ENCODE measurements around the gene IL11RA.
"Not testable (repeated sequence)": the region's sequence is repeated elsewhere in the genome, so short reads cannot be mapped to it uniquely, and the experiment has no call there.

The IL11RA gene

DNA sequence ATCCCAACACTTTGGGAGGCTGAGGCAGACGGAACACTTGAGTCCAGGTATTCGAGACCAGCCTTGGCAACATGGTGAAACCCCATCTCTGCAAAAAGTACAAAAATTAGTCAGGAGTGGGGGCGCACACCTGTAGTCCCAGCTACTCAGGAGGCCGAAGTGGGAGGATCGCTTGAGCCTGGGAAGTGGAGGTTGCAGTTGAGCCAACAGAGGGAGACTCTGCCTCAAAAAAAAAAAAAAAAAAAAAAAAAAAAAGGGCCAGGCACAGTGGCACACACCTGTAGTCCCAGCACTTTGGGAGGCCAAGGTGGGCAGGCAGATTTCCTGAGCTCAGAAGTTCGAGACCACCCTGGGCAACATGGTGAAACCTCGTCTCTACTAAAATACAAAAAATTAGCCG lies 12.7 kb upstream of the IL11RA start:
- peaks cover 2 to 26% (median 25%) of the 10 kb centered on the region in 5 donors for H3K4me1 ChIP-seq (ENCODE audit: control insufficient read depth in 5 of 5, insufficient read depth in 5 of 5, low read length in 5 of 5)
- H3K27me3 ChIP-seq (ENCODE audit: control insufficient read depth in 5 of 5, insufficient read depth in 4 of 5, low read length in 5 of 5); H3K9me3 ChIP-seq (ENCODE audit: control insufficient read depth in 5 of 5, low read length in 5 of 5); H3K36me3 ChIP-seq (ENCODE audit: control insufficient read depth in 5 of 5, insufficient read depth in 5 of 5, low read length in 5 of 5); H3K9ac ChIP-seq (ENCODE audit: low read length in 5 of 5); H3K27ac ChIP-seq (ENCODE audit: low read depth, low read length); H3K4me3 ChIP-seq (ENCODE audit: low read depth in 1 of 5, low read length in 5 of 5): not testable (repeated sequence)

- H3K27me3 ChIP-seq (ENCODE audit: control insufficient read depth in 5 of 5, insufficient read depth in 4 of 5, low read length in 5 of 5) = no peaks in the 10 kb centered on the region
- H3K9me3 ChIP-seq (ENCODE audit: control insufficient read depth in 5 of 5, low read length in 5 of 5) = no peaks in the 10 kb centered on the region
- no peak overlapping the region for H3K9ac ChIP-seq (ENCODE audit: low read length in 5 of 5)
- H3K4me3 ChIP-seq (ENCODE audit: low read depth in 1 of 5, low read length in 5 of 5) = no peak overlapping the region
- no peaks in the 10 kb centered on the region for H3K36me3 ChIP-seq (ENCODE audit: control insufficient read depth in 5 of 5, insufficient read depth in 5 of 5, low read length in 5 of 5)
- H3K4me1 ChIP-seq (ENCODE audit: control insufficient read depth in 5 of 5, insufficient read depth in 5 of 5, low read length in 5 of 5) = peaks cover 10 to 34% (median 25%) of the 10 kb centered on the region in 5 donors
- no peak overlapping the region for H3K27ac ChIP-seq (ENCODE audit: low read depth, low read length)
These were observed 9.3 kb upstream of the IL11RA start for GRCh38 chr9:34642679-34643078.

DNA sequence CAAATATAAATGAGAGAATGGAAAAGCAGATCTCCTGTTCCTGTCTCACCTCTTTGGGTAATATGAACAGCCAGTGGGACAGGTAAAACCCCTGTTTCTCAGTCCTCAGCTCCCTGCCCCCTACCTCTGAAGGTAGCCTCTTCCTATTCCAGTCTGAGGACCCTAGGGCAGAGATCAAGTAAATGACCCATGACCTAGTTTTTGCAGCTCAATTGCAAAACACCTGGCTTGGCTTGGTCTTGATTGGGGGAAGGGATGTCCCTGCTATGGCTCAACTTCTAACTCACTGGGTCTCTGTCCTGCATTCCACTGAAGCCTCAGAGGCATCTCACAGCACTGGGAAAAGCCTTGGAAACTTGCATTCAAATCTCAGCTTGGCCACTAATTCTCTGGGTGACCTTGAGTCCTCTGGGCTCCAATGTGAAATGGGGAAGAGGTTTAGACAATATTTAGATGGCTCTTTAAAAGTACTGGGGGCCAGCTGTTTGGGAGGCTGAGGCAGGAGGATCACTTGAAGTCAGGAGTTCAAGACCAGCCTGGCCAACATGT lies 7.1 kb upstream of the IL11RA start:
- Histone ChIP-seq H3K4me3 (ENCODE audit: low read depth in 1 of 5, low read length in 5 of 5) (no peak overlapping the region), H3K9ac (ENCODE audit: low read length in 5 of 5) (no peak overlapping the region), H3K9me3 (ENCODE audit: control insufficient read depth in 5 of 5, low read length in 5 of 5) (no peaks in the 10 kb centered on the region), H3K4me1 (ENCODE audit: control insufficient read depth in 5 of 5, insufficient read depth in 5 of 5, low read length in 5 of 5) (peaks cover 8 to 30% (median 22%) of the 10 kb centered on the region in 5 donors), H3K27me3 (ENCODE audit: control insufficient read depth in 5 of 5, insufficient read depth in 4 of 5, low read length in 5 of 5) (no peaks in the 10 kb centered on the region), H3K27ac (ENCODE audit: low read depth, low read length) (no peak overlapping the region), H3K36me3 (ENCODE audit: control insufficient read depth in 5 of 5, insufficient read depth in 5 of 5, low read length in 5 of 5) (peaks cover 0 to 20% (median 17%) of the 10 kb centered on the region in 5 donors)

GRCh38 chr9:34646211-34647083 lies 5.5 kb upstream of the IL11RA start, which contains the start of gene GALT:
GALT (plus strand) TSS chr9:34646675; CDS start chr9:34646705, 30 bp downstream.
- Histone ChIP-seq H3K36me3 (ENCODE audit: control insufficient read depth in 5 of 5, insufficient read depth in 5 of 5, low read length in 5 of 5) (peaks cover 0 to 24% (median 22%) of the 10 kb centered on the region in 5 donors), H3K27me3 (ENCODE audit: control insufficient read depth in 5 of 5, insufficient read depth in 4 of 5, low read length in 5 of 5) (no peaks in the 10 kb centered on the region), H3K27ac (ENCODE audit: low read depth, low read length) (peak within 1 kb of the TSS; percentile 76), H3K9me3 (ENCODE audit: control insufficient read depth in 5 of 5, low read length in 5 of 5) (no peaks in the 10 kb centered on the region), H3K4me3 (ENCODE audit: low read depth in 1 of 5, low read length in 5 of 5) (peak within 1 kb of the TSS; percentile 81 to 94 (median 89)), H3K4me1 (ENCODE audit: control insufficient read depth in 5 of 5, insufficient read depth in 5 of 5, low read length in 5 of 5) (peaks cover 12 to 38% (median 30%) of the 10 kb centered on the region in 5 donors), H3K9ac (ENCODE audit: low read length in 5 of 5) (peak within 1 kb of the TSS; percentile 54 to 93 (median 91))

GRCh38 chr9:34647084-34647403 lies 4.9 kb upstream of the IL11RA start:
- Histone ChIP-seq H3K36me3 (ENCODE audit: control insufficient read depth in 5 of 5, insufficient read depth in 5 of 5, low read length in 5 of 5) (peaks cover 0 to 24% (median 22%) of the 10 kb centered on the region in 5 donors), H3K27me3 (ENCODE audit: control insufficient read depth in 5 of 5, insufficient read depth in 4 of 5, low read length in 5 of 5) (no peaks in the 10 kb centered on the region), H3K9me3 (ENCODE audit: control insufficient read depth in 5 of 5, low read length in 5 of 5) (no peaks in the 10 kb centered on the region), H3K4me1 (ENCODE audit: control insufficient read depth in 5 of 5, insufficient read depth in 5 of 5, low read length in 5 of 5) (peaks cover 12 to 44% (median 35%) of the 10 kb centered on the region in 5 donors), H3K27ac (ENCODE audit: low read depth, low read length) (peak overlapping the region; percentile 76), H3K9ac (ENCODE audit: low read length in 5 of 5) (peak overlapping the region; percentile 54 to 93 (median 91)), H3K4me3 (ENCODE audit: low read depth in 1 of 5, low read length in 5 of 5) (peak overlapping the region; percentile 81 to 94 (median 89))

GRCh38 chr9:34647651-34648050 lies 4.3 kb upstream of the IL11RA start:
- no peaks in the 10 kb centered on the region for H3K27me3 ChIP-seq (ENCODE audit: control insufficient read depth in 5 of 5, insufficient read depth in 4 of 5, low read length in 5 of 5)
- peak overlapping the region; percentile 81 to 94 (median 89) for H3K4me3 ChIP-seq (ENCODE audit: low read depth in 1 of 5, low read length in 5 of 5)
- peaks cover 0 to 24% (median 22%) of the 10 kb centered on the region in 5 donors for H3K36me3 ChIP-seq (ENCODE audit: control insufficient read depth in 5 of 5, insufficient read depth in 5 of 5, low read length in 5 of 5)
- H3K27ac ChIP-seq (ENCODE audit: low read depth, low read length) = peak overlapping the region; percentile 76
- H3K4me1 ChIP-seq (ENCODE audit: control insufficient read depth in 5 of 5, insufficient read depth in 5 of 5, low read length in 5 of 5) = peaks cover 18 to 50% (median 41%) of the 10 kb centered on the region in 5 donors
- peak overlapping the region; percentile 33 to 93 (median 91) for H3K9ac ChIP-seq (ENCODE audit: low read length in 5 of 5)
- no peaks in the 10 kb centered on the region for H3K9me3 ChIP-seq (ENCODE audit: control insufficient read depth in 5 of 5, low read length in 5 of 5)

GRCh38 chr9:34648673-34649072 lies 3.3 kb upstream of the IL11RA start:
- Histone ChIP-seq H3K9ac (ENCODE audit: low read length in 5 of 5) (no peak overlapping the region), H3K27me3 (ENCODE audit: control insufficient read depth in 5 of 5, insufficient read depth in 4 of 5, low read length in 5 of 5) (no peaks in the 10 kb centered on the region), H3K4me1 (ENCODE audit: control insufficient read depth in 5 of 5, insufficient read depth in 5 of 5, low read length in 5 of 5) (peaks cover 23 to 60% (median 52%) of the 10 kb centered on the region in 5 donors), H3K9me3 (ENCODE audit: control insufficient read depth in 5 of 5, low read length in 5 of 5) (no peaks in the 10 kb centered on the region), H3K36me3 (ENCODE audit: control insufficient read depth in 5 of 5, insufficient read depth in 5 of 5, low read length in 5 of 5) (peaks cover 0 to 24% (median 22%) of the 10 kb centered on the region in 5 donors), H3K4me3 (ENCODE audit: low read depth in 1 of 5, low read length in 5 of 5) (no peak overlapping the region), H3K27ac (ENCODE audit: low read depth, low read length) (no peak overlapping the region)

DNA sequence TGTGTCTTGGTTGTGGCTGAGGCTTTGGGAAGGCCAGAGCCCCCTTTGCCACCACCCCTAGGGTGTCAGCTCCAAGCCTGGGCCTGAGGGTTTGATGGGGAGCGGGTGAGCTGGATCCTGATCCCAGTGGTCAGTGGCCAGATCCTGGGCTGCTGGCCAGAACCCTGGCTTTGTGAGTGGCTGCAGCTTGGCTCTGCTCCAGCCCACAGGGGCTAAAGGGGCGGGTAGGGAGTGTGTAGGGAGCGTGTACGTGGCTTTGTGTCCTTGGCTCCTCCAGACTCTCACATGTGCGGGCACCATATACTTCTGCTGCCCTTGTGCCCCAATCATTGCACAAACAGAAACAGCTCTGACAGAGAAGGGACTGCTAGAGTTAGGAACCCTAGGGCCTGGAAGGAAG lies 1.2 kb upstream of the IL11RA start:
- Histone ChIP-seq H3K27ac (ENCODE audit: low read depth, low read length) (peak overlapping the region; percentile 93), H3K36me3 (ENCODE audit: control insufficient read depth in 5 of 5, insufficient read depth in 5 of 5, low read length in 5 of 5) (peaks cover 0 to 24% (median 22%) of the 10 kb centered on the region in 5 donors), H3K9ac (ENCODE audit: low read length in 5 of 5) (peak overlapping the region in 2 of 5 donors; percentile 8 to 17), H3K9me3 (ENCODE audit: control insufficient read depth in 5 of 5, low read length in 5 of 5) (no peaks in the 10 kb centered on the region), H3K27me3 (ENCODE audit: control insufficient read depth in 5 of 5, insufficient read depth in 4 of 5, low read length in 5 of 5) (no peaks in the 10 kb centered on the region), H3K4me3 (ENCODE audit: low read depth in 1 of 5, low read length in 5 of 5) (peak overlapping the region in 1 of 5 donors; percentile 0), H3K4me1 (ENCODE audit: control insufficient read depth in 5 of 5, insufficient read depth in 5 of 5, low read length in 5 of 5) (peaks cover 27 to 72% (median 70%) of the 10 kb centered on the region in 5 donors)

GRCh38 chr9:34651321-34651720 lies 664 bp upstream of the IL11RA start:
- Histone ChIP-seq H3K4me1 (ENCODE audit: control insufficient read depth in 5 of 5, insufficient read depth in 5 of 5, low read length in 5 of 5) (peaks cover 24 to 67% (median 65%) of the 10 kb centered on the region in 5 donors), H3K27me3 (ENCODE audit: control insufficient read depth in 5 of 5, insufficient read depth in 4 of 5, low read length in 5 of 5) (no peaks in the 10 kb centered on the region), H3K36me3 (ENCODE audit: control insufficient read depth in 5 of 5, insufficient read depth in 5 of 5, low read length in 5 of 5) (peaks cover 0 to 24% (median 22%) of the 10 kb centered on the region in 5 donors), H3K27ac (ENCODE audit: low read depth, low read length) (peak overlapping the region; percentile 93), H3K9ac (ENCODE audit: low read length in 5 of 5) (peak overlapping the region; percentile 17 to 82 (median 56)), H3K9me3 (ENCODE audit: control insufficient read depth in 5 of 5, low read length in 5 of 5) (no peaks in the 10 kb centered on the region), H3K4me3 (ENCODE audit: low read depth in 1 of 5, low read length in 5 of 5) (peak overlapping the region; percentile 61 to 83 (median 71))

DNA sequence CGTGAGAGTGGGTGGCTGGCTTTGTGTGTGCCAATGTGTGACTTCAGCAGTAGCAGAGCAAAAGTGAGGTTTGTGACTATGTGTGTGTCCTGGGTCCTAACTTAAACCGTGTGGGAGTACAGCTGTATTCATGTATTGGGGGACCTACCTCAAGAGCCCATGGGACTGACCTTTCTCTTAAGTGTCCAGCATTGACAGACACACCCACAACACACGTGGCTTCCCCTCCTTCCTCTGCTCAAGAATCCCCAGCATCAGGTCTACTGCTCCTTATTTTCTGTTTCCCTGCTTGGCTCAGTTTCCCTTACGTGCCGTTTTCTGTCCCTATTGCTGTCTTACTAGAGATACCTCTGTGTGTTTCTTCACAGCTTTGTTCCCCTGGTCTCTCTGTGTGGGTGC lies 616 bp downstream of the IL11RA start:
- H3K4me3 ChIP-seq (ENCODE audit: low read depth in 1 of 5, low read length in 5 of 5) = peak overlapping the region; percentile 61 to 83 (median 71)
- no peaks in the 10 kb centered on the region for H3K9me3 ChIP-seq (ENCODE audit: control insufficient read depth in 5 of 5, low read length in 5 of 5)
- H3K36me3 ChIP-seq (ENCODE audit: control insufficient read depth in 5 of 5, insufficient read depth in 5 of 5, low read length in 5 of 5) = peaks cover 0 to 31% (median 23%) of the 10 kb centered on the region in 5 donors
- no peaks in the 10 kb centered on the region for H3K27me3 ChIP-seq (ENCODE audit: control insufficient read depth in 5 of 5, insufficient read depth in 4 of 5, low read length in 5 of 5)
- H3K9ac ChIP-seq (ENCODE audit: low read length in 5 of 5) = peak overlapping the region; percentile 17 to 82 (median 74)
- peak overlapping the region; percentile 93 for H3K27ac ChIP-seq (ENCODE audit: low read depth, low read length)
- peaks cover 19 to 56% (median 52%) of the 10 kb centered on the region in 5 donors for H3K4me1 ChIP-seq (ENCODE audit: control insufficient read depth in 5 of 5, insufficient read depth in 5 of 5, low read length in 5 of 5)
